K562 (cell line): ENCODE measurements around the gene IPO9. TPM values are rescaled to one million over a fixed set of nuclear protein-coding genes. Genes with fewer than 3 reads are reported as not detected.

Experiments
- ATAC-seq: fragments of 200-7000 bp; cut with Tn5 transposase; 3 replicates; pipeline ENCODE4 v1.9.1; 2020; ENCODE audit warnings: moderate library complexity
- BruUV-seq: library from RNA; stranded (reverse); fragments of 400-500 nt; replicated peaks from 2 replicates; lab custom pipeline; 2021; lab: Mats Ljungman, UMichigan
- CTCF ChIA-PET: fragments of 300-600 bp; formaldehyde crosslinking; extraction: SDS; loops from one replicate; lab custom pipeline; 2021; ENCODE audit warnings: low intra/inter-chr PET ratio; lab: Yijun Ruan, JAX
- POLR2A ChIA-PET: fragments of 300-600, 350-650 bp; sonication (Branson Sonifier 250); formaldehyde crosslinking; extraction: SDS; loops from one replicate; lab custom pipeline; 2021; ENCODE audit warnings: antibody characterized with exemption, inconsistent platforms; lab: Yijun Ruan, JAX
- DNase-seq, 4 experiments: peaks; one replicate each; pipeline versions ENCODE4 v3.0.0 to v3.0.0-alpha.2; 2011 to 2018; ENCODE audit warnings: low spot score in 3 of 4, mixed read lengths in 3 of 4; ENCODE audit errors: extremely low read depth in 1 of 4
- FAIRE-seq: peaks from 2 replicates; lab custom pipeline; 2011; peaks lifted over from hg19 to GRCh38; lab: Jason Lieb, UNC
- H2AFZ ChIP-seq: 2 replicates; pipeline ENCODE4 v1.6.0; 2011; ENCODE audit warnings: low read depth, low read length, control low read depth, inconsistent platforms
- H3K27ac ChIP-seq: fragments of 200-600 bp; 3 replicates; pipeline ENCODE4 v1.8.0; 2011; ENCODE audit warnings: low read depth, mild to moderate bottlenecking, control low read depth, inconsistent platforms, low read length, moderate library complexity, mixed read lengths; ENCODE audit errors: extremely low read depth
- H3K27me3 ChIP-seq, 2 experiments: fragments of 300-600 bp in 1 of 2; 2 replicates in 1 of 2; 3 replicates in 1 of 2; pipeline versions ENCODE4 v1.6.0 to v1.8.0; 2011; ENCODE audit warnings: inconsistent platforms in 2 of 2, low read length in 2 of 2, mild to moderate bottlenecking in 1 of 2, mixed read lengths in 1 of 2, moderate library complexity in 1 of 2; ENCODE audit not compliant: control insufficient read depth in 2 of 2, insufficient read depth in 2 of 2
- H3K36me3 ChIP-seq: fragments of 300-600 bp; 3 replicates; pipeline ENCODE4 v1.8.0; 2011; ENCODE audit warnings: mild to moderate bottlenecking, low read length, inconsistent platforms; ENCODE audit not compliant: control insufficient read depth, insufficient read depth
- H3K4me1 ChIP-seq, 2 experiments: fragments of 200-600 bp in 1 of 2; replicated peaks in 1 of 2; 2 replicates in 1 of 2; 3 replicates in 1 of 2; pipeline versions ENCODE4 v1.5.1 to v1.8.0; 2011; ENCODE audit warnings: inconsistent platforms in 2 of 2, low read length in 2 of 2, mild to moderate bottlenecking in 1 of 2, mixed read lengths in 1 of 2, moderate library complexity in 1 of 2; ENCODE audit not compliant: control insufficient read depth in 2 of 2, insufficient read depth in 2 of 2
- H3K4me2 ChIP-seq: 2 replicates; pipeline ENCODE4 v1.6.1; 2011; ENCODE audit warnings: low read length, control low read depth, inconsistent platforms, mixed read lengths; ENCODE audit not compliant: insufficient read depth
- H3K4me3 ChIP-seq: fragments of 200-600 bp; sonication (generic), shearing (Covaris generic); 2 replicates; pipeline ENCODE4 v1.5.1; 2016; ENCODE audit warnings: control low read depth, inconsistent platforms
- H3K79me2 ChIP-seq: fragments of 200-600 bp; 3 replicates; pipeline ENCODE4 v1.8.0; 2011; ENCODE audit warnings: low read length, inconsistent platforms; ENCODE audit not compliant: control insufficient read depth, insufficient read depth
- H3K9ac ChIP-seq, 2 experiments: 2 replicates each; pipeline versions ENCODE4 v1.6.0 to v1.6.1; 2011; ENCODE audit warnings: low read depth in 2 of 2, low read length in 2 of 2, control low read depth in 1 of 2, inconsistent platforms in 1 of 2, mild to moderate bottlenecking in 1 of 2, mixed read lengths in 1 of 2; ENCODE audit not compliant: insufficient read depth in 1 of 2
- H3K9me1 ChIP-seq: one replicate; pipeline ENCODE4 v1.6.0; 2011; ENCODE audit warnings: inconsistent platforms, mild to moderate bottlenecking, low read length, moderate library complexity; ENCODE audit not compliant: control insufficient read depth, insufficient read depth
- H3K9me3 ChIP-seq: replicated peaks from 2 replicates; pipeline ENCODE4 v1.5.1; 2011; ENCODE audit warnings: low read depth, low read length, inconsistent platforms; ENCODE audit not compliant: control insufficient read depth, insufficient read depth
- H4K20me1 ChIP-seq: replicated peaks from 2 replicates; pipeline ENCODE4 v1.6.1; 2011; ENCODE audit warnings: low read length, inconsistent platforms, mixed read lengths; ENCODE audit not compliant: control insufficient read depth, insufficient read depth
- FOXJ3 ChIP-seq: sonication (generic); formaldehyde crosslinking; IDR thresholded peaks from 2 replicates; pipeline ENCODE4 v1.4.0; 2020; ENCODE audit warnings: mild to moderate bottlenecking, missing genetic modification reagents
- NR2F6 ChIP-seq: fragments of 450-650 bp; formaldehyde crosslinking; IDR thresholded peaks from 2 replicates; pipeline ENCODE4 v1.4.0; 2020; ENCODE audit warnings: mild to moderate bottlenecking
- PRPF4 ChIP-seq: fragments of 200-400 bp; formaldehyde crosslinking; IDR thresholded peaks from one replicate; pipeline ENCODE4 v1.6.1; 2017; ENCODE audit warnings: low read length, low read depth, mild to moderate bottlenecking; ENCODE audit not compliant: insufficient read depth, poor library complexity, severe bottlenecking
- RAD21 ChIP-seq, 2 experiments: fragments of 250-450 bp in 1 of 2; fragments of 450-650 bp in 1 of 2; sonication (Bioruptor Pico) in 1 of 2; formaldehyde crosslinking in 1 of 2; IDR thresholded peaks in 1 of 2; conservative IDR thresholded peaks in 1 of 2; 2 replicates each; pipeline versions ENCODE4 v1.4.0 to v1.8.0; 2020 to 2022; ENCODE audit warnings: mild to moderate bottlenecking in 2 of 2, moderate library complexity in 1 of 2
- SIX5 ChIP-seq, 2 experiments: IDR thresholded peaks; 2 replicates each; pipeline ENCODE4 v1.6.1; 2011; ENCODE audit warnings: low read length in 2 of 2, borderline replicate concordance in 1 of 2, low read depth in 1 of 2, mild to moderate bottlenecking in 1 of 2, moderate library complexity in 1 of 2; ENCODE audit not compliant: insufficient read depth in 1 of 2
- SMC3 ChIP-seq: conservative IDR thresholded peaks from 2 replicates; pipeline ENCODE4 v1.6.1; 2011; ENCODE audit warnings: low read depth, low read length, improper control_type of control experiment; ENCODE audit not compliant: insufficient read depth
- ZNF23 ChIP-seq: fragments of 250-450 bp; sonication (Bioruptor Pico); IDR thresholded peaks from 2 replicates; pipeline ENCODE4 v1.4.0; 2020; ENCODE audit warnings: mild to moderate bottlenecking
- WGBS: fragments of 100-300 bp; shearing (Covaris generic); methylation state at CpG from one replicate; pipeline ENCODE4 v1.1.6; 2016; ENCODE audit warnings: low coverage, mixed read lengths; ENCODE audit not compliant: insufficient coverage; ENCODE audit errors: missing lambda C conversion rate; 5-methylcytosine and 5-hydroxymethylcytosine counted together
- in situ Hi-C: fragments of 300-500 bp; cut with MboI; formaldehyde crosslinking; loops from 4 replicates; pipeline ENCODE4 v1.15.0; 2018; ENCODE audit warnings: inconsistent platforms, mixed read lengths
- intact Hi-C: fragments of 100-400 bp; cut with micrococcal nuclease; formaldehyde crosslinking; loops from 2 replicates; pipeline ENCODE4 v1.14.2; 2022
- polyA plus RNA-seq, 8 experiments: library from polyadenylated mRNA; depleted of rRNA in 4 of 8; stranded (reverse) in 5 of 8; unstranded in 3 of 8; fragments of >200 nt; fragmentation: Nextera tagmentation in 2 of 8; fragmentation: Illumina TruSeq in 1 of 8; extraction: Ambion mirVana in 2 of 8; extraction: Trizol in 1 of 8; gene quantifications; 2 replicates each; pipeline versions ENCODE4 v1.2.1 to v1.2.3, GENCODE V29; 2011 to 2014; ENCODE audit warnings: inconsistent platforms in 1 of 8, missing spikeins in 1 of 8
- total RNA-seq, 7 experiments: library from RNA; depleted of rRNA in 6 of 7; stranded (reverse); fragments of >200 nt in 6 of 7; fragmentation: Illumina TruSeq in 2 of 7; extraction: Trizol in 2 of 7; gene quantifications; 2 replicates each; pipeline versions ENCODE4 v1.2.1 to v1.2.3, GENCODE V29; 2011 to 2021; ENCODE audit warnings: low replicate concordance in 1 of 7
- TF ChIP-seq, protein P1 (sequence below), 3 experiments: IDR thresholded peaks in 2 of 3; conservative IDR thresholded peaks in 1 of 3; 2 replicates each; pipeline ENCODE4 v1.5.1; 2011 to 2012; ENCODE audit warnings: low read length in 3 of 3, mild to moderate bottlenecking in 3 of 3, control low read depth in 2 of 3, improper control_type of control experiment in 1 of 3, inconsistent platforms in 1 of 3, low read depth in 1 of 3, mixed read lengths in 1 of 3, moderate library complexity in 1 of 3; ENCODE audit not compliant: insufficient read depth in 2 of 3

Gene IPO9
- total and polyA plus RNA-seq, 9 of the 15 experiments (the other 6 are each of a cell fraction or from before 2014, with no cell fraction given): 27.9 to 78.6 (median 43.9) TPM

DNA sequence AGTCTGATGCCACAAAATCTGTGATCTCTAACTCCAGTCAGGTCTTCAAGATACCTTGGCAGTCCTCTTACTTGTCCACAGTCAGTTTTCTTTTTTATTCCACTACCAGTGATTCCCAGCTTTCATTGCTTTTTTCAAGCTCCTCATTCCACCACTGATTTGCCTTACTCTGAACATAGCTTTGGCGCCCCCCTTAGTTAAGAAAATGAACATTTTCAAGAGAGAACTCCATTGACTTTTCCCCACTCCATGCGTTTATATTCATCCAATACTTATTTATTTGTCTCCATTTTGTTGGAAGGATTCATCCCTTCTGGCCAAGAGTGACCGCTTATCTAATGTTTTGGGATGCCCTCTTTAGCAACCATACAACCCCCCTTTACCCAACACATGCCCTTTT, 33.9 kb upstream of the IPO9 start:
- Histone ChIP-seq H3K27ac (no peak overlapping the region), H3K79me2 (no peaks in the 10 kb centered on the region), H3K4me1 (no peaks in the 10 kb centered on the region), H3K36me3 (peaks cover 7% of the 10 kb centered on the region; the same call in 1 of the 3 replicates), H3K27me3 (no peaks in the 10 kb centered on the region), H2AFZ (no peak overlapping the region), H3K4me3 (no peak overlapping the region), H3K9me3 (no peaks in the 10 kb centered on the region), H3K4me2 (no peak overlapping the region), H3K9me1 (no peaks in the 10 kb centered on the region), H4K20me1 (no peaks in the 10 kb centered on the region), H3K9ac (no peak overlapping the region)
- intact Hi-C loops: loop anchor here (10.0 kb wide), 1 partner anchor 350 kb away; no protein-coding TSS in a partner anchor
- BruUV-seq: no TSS peak
- ChIA-PET POLR2A (interaction anchor here (0.6 to 1.3 kb wide), 5 partner anchors 13 to 86 kb away, joined by 3 to 6 read pairs (median 3); no protein-coding TSS in a partner anchor), CTCF (interaction anchor here (0.5 to 5.7 kb wide), 7 partner anchors 16 to 433 kb away, joined by 3 to 73 read pairs (median 4); no protein-coding TSS in a partner anchor)
- ATAC-seq: 0 out of 3 replicates have a peak, but pooled peaks have one; percentile 40
- peak in 1 of 2 experiments; percentile 59; a peak in 3 of 4 replicates for TF ChIP-seq RAD21 (CRISPR knock-in tag; conservative IDR thresholded peaks at IDR 0.05 in 1 of 2, IDR thresholded peaks at IDR 0.05 in 1 of 2)
- TF ChIP-seq FOXJ3 (CRISPR knock-in tag): no peak
- TF ChIP-seq, protein P1, sequence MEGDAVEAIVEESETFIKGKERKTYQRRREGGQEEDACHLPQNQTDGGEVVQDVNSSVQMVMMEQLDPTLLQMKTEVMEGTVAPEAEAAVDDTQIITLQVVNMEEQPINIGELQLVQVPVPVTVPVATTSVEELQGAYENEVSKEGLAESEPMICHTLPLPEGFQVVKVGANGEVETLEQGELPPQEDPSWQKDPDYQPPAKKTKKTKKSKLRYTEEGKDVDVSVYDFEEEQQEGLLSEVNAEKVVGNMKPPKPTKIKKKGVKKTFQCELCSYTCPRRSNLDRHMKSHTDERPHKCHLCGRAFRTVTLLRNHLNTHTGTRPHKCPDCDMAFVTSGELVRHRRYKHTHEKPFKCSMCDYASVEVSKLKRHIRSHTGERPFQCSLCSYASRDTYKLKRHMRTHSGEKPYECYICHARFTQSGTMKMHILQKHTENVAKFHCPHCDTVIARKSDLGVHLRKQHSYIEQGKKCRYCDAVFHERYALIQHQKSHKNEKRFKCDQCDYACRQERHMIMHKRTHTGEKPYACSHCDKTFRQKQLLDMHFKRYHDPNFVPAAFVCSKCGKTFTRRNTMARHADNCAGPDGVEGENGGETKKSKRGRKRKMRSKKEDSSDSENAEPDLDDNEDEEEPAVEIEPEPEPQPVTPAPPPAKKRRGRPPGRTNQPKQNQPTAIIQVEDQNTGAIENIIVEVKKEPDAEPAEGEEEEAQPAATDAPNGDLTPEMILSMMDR (IDR thresholded peaks at IDR 0.05 in 2 of 3, conservative IDR thresholded peaks at IDR 0.05 in 1 of 3; ENCODE audit: insufficient read depth in 2 of 3, low read depth in 1 of 3, low read length in 3 of 3): peak; percentile 51 to 64 (median 54); a peak in 4 of 6 replicates
- no peak for TF ChIP-seq PRPF4
- TF ChIP-seq ZNF23 (CRISPR knock-in tag): no peak
- TF ChIP-seq SMC3: 0 out of 2 replicates have a peak, but pooled peaks have one; percentile 10
- no peak for TF ChIP-seq NR2F6 (CRISPR knock-in tag)
- no peak for TF ChIP-seq SIX5 (IDR thresholded peaks at IDR 0.05; ENCODE audit: borderline replicate concordance in 1 of 2, insufficient read depth in 1 of 2, low read depth in 1 of 2, low read length in 2 of 2)
- peak; percentile 48 for FAIRE-seq
- DNase-seq: peak in 2 of 4 experiments; percentile 36 to 44
- in situ Hi-C loops: no loop called here
- 14% methylated on average over 3 of the region's 3 CpGs for WGBS
